GM21515 (cell line): ENCODE data around the gene URM1.

Experiments
- ATAC-seq: cut with Tn5 transposase; IDR thresholded peaks from one replicate; pipeline ENCODE4 v1.9.1; 2021; ENCODE audit not compliant: unreplicated experiment

The URM1 gene

GRCh38 chr9:128384801-128385495 lies 13.8 kb downstream of the URM1 start:
- no peak for ATAC-seq

GRCh38 chr9:128385496-128386460 lies 14.6 kb downstream of the URM1 start:
- no peak for ATAC-seq

GRCh38 chr9:128388150-128388549 lies 17.0 kb downstream of the URM1 start:
- ATAC-seq = no peak

- no peak for ATAC-seq
Observed at GRCh38 chr9:128389395-128390149, 18.4 kb downstream of the URM1 start.

GRCh38 chr9:128390150-128390812 lies 19.1 kb downstream of the URM1 start:
- no peak for ATAC-seq

GRCh38 chr9:128390813-128391711 lies 19.9 kb downstream of the URM1 start:
- ATAC-seq = no peak

- ATAC-seq = no peak
Observed at GRCh38 chr9:128391956-128392301, 20.8 kb downstream of the URM1 start.

GRCh38 chr9:128392302-128393144 lies 21.3 kb downstream of the URM1 start:
- ATAC-seq = no peak

- ATAC-seq = no peak
Observed at GRCh38 chr9:128393145-128393775, 22.1 kb downstream of the URM1 start.

- no peak for ATAC-seq
Observed at GRCh38 chr9:128393970-128394369, 22.8 kb downstream of the URM1 start.

GRCh38 chr9:128394379-128395168 lies 23.4 kb downstream of the URM1 start:
- no peak for ATAC-seq

- no peak for ATAC-seq
Observed at GRCh38 chr9:128396970-128397613, 25.9 kb downstream of the URM1 start.

GRCh38 chr9:128397831-128398230 lies 26.7 kb downstream of the URM1 start:
- ATAC-seq = no peak

GRCh38 chr9:128399861-128400260 lies 28.7 kb downstream of the URM1 start:
- no peak for ATAC-seq

GRCh38 chr9:128404560-128404959 lies 33.4 kb downstream of the URM1 start:
- ATAC-seq = no peak

GRCh38 chr9:128405077-128405779 lies 34.1 kb downstream of the URM1 start:
- no peak for ATAC-seq

- ATAC-seq = no peak
Observed at GRCh38 chr9:128405780-128406171, 34.6 kb downstream of the URM1 start.
